Hematopoietic multipotent progenitor cell treated with erythropoietin and hydrocortisone succinate and interleukin-3 and kit ligand, for 6 days (in vitro differentiated cells): ENCODE measurements around the gene TGM1.
A peak's percentile ranks its signal among the peaks of the same experiment; 100 is the strongest.

Experiments used
- DNase-seq: peaks from one replicate; pipeline ENCODE4 v3.0.0-alpha.2; 2015

The TGM1 gene

DNA sequence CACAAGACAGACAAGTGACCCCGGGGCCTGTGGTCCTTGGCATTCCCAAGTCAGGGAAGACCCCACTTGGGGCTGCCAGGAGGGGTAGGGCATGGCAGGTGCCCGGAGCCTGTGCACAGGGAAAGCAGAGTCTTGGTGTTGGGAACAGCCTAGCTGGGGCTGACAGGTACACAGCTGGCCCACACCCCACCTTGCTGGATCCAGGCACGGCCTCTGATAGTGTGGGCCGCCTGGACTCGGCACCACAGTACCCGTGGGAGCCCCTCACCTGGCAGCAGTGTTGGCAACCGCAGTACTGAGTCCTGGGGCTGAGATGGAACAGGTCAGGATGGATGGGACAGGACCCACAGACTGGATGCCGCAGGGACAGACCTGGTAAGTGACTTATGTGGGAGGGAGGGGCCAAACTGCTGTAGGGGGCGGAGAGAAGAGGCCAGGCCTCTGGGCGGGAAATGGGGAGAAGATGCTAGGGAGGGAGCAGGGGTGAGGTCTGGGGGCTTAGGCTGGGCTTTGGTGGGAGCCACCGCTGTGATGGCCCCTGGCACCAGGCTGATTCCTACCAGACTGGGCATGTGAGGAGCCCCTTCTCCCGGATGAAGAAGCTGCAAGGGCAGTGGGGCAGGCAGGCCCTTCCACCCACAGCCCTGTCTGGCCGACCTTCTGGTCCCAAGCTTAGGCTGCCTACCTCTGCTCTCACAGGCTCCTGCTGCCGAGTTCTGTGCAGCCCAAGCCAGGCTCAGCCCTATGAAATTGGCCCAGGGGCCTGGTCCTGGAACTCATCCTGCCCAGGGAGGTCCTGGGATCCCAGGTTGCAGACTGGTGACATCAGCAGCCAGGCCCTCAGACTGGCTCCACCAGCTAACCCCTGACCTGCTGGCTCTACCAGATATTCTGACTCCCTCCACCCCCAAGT lies at the start of gene TGM1:
Gene TGM1 (minus strand): TSS at position 357 of the 913 bp plus-strand sequence. CDS start 825 bp downstream, outside the sequence.
- no peak for DNase-seq

DNA sequence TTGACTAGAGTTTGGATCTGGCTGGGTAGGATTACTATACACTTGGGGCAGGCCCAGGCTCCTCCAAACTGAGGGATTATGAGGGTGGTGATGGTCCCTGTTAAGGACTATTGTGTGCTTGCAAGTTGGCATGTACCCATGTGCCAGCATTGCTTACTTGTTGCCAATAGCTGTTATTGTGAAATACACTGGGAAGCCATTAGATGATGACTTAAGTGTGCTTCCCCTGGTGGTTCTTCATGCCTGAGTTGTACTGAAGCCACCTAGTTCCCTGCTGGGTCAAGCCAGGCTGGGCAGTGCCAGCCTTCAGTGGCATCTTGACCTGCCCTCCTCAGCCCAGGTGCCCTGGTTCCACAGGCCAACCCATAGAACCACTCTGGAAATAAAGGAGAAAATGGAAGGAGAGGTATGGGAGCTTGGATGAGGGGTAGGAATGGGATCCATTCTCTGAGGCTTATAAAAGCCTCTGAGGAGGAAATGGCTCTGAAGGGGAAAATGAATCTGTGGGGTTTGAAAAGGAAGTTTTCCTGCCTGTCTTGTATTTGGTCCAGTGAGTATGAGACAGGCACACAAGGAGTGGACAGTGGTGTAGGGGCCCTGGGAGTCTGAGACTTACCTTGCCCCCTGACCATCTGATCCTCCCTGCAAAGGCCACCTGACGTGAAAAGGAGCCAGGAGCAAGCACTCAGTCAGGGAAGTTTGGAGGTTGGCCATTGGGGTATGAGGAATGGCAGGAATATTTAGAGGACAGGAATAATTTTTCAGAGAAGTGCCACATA lies 49.0 kb upstream of the TGM1 start:
- peak; percentile 56 for DNase-seq

DNA sequence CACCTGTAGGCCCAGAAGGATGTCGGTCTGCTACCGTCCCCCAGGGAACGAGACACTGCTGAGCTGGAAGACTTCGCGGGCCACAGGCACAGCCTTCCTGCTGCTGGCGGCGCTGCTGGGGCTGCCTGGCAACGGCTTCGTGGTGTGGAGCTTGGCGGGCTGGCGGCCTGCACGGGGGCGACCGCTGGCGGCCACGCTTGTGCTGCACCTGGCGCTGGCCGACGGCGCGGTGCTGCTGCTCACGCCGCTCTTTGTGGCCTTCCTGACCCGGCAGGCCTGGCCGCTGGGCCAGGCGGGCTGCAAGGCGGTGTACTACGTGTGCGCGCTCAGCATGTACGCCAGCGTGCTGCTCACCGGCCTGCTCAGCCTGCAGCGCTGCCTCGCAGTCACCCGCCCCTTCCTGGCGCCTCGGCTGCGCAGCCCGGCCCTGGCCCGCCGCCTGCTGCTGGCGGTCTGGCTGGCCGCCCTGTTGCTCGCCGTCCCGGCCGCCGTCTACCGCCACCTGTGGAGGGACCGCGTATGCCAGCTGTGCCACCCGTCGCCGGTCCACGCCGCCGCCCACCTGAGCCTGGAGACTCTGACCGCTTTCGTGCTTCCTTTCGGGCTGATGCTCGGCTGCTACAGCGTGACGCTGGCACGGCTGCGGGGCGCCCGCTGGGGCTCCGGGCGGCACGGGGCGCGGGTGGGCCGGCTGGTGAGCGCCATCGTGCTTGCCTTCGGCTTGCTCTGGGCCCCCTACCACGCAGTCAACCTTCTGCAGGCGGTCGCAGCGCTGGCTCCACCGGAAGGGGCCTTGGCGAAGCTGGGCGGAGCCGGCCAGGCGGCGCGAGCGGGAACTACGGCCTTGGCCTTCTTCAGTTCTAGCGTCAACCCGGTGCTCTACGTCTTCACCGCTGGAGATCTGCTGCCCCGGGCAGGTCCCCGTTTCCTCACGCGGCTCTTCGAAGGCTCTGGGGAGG lies 47.9 kb upstream of the TGM1 start, which contains the start of gene LTB4R:
Gene LTB4R (plus strand): TSS at position 857 of the 959 bp plus-strand sequence. CDS start 4,150 bp downstream, outside the sequence.
- DNase-seq = peak; percentile 83

DNA sequence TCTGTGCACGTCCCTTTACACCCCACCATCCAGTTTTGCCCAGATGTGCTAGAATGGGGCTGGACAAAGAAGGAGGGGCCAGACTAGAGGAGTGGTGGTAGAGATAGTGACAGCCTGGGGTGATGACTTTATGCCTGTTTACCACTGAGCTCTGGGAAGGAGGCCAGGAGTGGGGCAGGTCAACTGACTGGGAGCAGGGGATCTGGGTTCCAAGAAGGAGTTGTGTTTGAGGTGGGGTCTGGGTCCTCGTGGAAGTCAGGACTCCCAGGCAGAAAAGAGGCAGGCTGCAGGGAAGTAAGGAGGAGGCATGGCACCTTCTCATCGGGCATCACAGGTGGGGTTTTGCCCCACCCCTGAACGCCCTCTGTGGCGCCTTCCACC lies 47.3 kb upstream of the TGM1 start:
- DNase-seq = peak; percentile 93

DNA sequence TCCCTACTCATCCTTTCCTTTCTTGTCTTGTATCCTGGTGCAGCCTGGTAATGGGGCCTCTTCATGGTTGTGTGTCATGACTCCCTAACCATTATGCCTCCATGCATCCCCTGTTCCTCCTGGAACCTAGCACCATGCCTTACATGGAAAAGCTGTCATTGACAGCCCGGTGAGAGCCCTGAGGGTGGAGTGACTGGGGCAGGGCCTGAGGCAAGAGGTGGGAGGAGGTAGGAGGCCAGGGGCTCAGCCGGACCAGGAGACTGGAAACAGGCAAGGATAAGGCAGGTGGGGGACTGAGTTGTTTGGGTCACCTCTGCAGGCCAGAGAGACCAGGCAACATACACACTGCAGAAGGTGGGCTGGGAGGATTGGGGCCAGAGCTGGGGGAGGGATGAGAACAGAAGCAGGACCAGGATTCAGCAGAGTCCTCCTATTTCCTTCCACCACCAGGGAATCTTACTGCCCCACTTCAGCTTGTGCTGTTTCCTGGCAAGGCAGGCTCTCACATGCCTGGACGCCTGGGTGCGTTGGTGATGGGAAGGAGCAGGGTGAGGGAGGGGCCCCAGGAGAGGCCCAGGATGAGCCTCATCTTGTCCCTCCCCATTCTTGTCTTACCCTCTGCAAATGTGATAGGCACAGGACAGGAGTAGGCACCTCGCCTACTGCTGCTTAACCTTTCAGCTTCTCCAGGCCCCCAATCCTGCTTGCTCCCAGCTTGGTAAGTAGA lies 46.7 kb upstream of the TGM1 start, which contains the start of gene LTB4R2:
Gene LTB4R2 (plus strand): TSS at position 603 of the 727 bp plus-strand sequence. CDS start 525 bp downstream, outside the sequence.
- no peak for DNase-seq

DNA sequence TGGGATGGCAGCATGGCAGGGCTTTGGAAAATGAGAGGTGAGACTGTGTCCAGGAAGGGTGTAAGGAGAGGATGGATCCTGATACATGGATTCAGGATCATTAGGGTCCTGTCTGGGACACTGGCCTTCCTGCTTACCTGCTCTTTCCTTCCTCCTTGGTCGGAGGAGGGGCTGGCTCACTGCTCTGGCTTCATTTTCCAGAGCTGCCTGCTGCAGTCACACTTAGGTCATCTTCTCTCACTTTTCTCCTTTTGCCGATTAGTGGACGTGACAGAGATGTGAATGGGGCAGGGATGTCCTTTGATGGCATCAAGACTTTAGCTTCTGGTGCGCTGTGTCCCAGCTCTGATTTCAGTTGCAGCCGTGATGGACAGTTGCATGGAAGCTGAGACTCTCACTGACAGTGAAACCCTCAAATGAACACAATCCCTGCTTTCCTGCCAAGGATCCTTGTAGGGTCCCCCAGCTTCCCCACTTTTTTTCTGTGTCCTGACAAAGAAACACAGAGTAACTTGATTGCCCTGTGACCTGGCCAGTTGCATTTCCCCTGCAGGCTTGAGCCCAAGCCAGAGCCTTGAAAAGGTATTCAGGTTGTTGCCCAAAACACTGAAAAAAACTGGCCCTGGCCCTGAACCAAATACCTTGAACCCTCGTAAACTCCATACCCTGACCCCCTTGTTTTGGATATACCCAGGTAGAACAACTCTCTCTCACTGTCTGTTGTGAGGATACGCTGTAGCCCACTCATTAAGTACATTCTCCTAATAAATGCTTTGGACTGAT lies 45.6 kb upstream of the TGM1 start:
- DNase-seq = no peak

DNA sequence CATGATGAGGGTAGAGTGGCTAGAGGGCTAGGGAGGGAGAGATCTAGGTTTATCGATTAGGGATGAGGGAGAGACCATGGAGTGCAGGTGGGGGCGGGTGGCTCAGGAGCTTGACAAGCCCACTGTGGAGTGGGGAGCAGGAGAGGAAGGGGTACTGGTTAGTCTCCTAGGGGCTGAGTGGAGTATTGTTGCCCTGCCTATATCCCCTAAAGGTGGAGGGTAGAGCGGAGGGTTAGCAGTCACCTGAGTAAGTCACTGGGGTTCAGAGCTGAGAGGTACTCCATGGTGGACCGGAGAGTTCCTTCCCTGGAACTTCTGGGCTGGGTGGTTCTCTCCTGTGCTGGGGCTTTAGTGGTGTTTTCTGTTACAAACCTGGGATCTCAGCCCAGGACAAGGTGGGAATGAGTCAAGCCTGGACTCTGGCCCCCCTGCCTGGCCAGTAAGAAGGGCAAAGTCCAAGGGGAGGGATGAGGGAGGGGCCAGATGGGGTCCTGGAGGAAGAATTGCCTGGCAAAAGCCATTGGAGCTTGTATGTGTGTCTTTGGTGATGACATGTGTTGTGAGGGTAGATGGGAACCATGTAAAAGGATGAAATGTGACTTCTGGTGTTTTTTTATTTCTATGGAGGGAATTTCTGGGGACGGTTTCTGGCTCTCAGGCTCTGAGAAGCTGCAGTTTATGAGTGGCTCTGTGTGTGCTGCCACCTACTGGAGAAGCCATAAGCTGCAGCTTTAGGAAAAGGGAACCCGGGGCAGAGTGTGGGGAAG lies 44.8 kb upstream of the TGM1 start, which contains the start of gene CIDEB:
Gene CIDEB (minus strand): TSS at position 403 of the 767 bp plus-strand sequence. CDS start 119 bp downstream, at position 284.
- DNase-seq = peak; percentile 85

DNA sequence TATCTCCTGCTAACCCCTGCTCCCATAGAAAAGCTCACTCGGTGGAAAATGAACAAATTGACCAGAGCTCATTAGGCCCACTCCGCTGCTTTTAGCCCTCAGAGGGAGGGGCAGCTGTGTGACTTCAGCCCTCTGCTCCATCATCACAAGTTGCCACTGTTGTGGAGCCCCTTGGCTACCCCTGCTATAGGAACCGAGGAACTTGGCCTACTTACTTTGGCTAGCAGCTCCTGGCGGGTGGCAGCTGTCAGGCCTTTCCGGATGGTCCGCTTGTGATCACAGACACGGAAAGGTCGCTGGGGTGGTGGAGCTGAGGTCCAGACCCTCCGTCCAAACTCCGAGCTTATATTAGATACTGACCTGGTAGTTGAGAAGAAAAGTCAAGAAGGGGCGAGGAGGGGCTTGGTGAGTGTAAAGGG lies 44.2 kb upstream of the TGM1 start:
- DNase-seq = no peak

DNA sequence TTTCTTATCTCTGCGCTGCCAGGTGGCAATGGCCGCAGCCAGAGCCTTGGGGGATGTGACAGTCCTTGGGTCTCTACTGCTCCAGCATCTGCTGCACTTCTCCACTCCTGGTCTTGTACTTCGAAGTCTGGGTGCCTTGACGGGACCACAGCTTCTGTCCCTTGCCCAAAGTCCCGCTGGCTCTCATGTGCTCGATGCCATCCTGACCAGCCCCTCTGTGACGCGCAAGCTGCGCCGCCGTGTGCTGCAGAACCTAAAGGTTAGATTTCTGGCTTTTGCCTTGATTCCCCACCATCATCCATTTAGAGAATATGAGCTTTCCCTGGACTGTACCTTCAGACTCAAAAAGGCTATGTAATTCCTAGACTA lies 41.0 kb upstream of the TGM1 start:
- no peak for DNase-seq

DNA sequence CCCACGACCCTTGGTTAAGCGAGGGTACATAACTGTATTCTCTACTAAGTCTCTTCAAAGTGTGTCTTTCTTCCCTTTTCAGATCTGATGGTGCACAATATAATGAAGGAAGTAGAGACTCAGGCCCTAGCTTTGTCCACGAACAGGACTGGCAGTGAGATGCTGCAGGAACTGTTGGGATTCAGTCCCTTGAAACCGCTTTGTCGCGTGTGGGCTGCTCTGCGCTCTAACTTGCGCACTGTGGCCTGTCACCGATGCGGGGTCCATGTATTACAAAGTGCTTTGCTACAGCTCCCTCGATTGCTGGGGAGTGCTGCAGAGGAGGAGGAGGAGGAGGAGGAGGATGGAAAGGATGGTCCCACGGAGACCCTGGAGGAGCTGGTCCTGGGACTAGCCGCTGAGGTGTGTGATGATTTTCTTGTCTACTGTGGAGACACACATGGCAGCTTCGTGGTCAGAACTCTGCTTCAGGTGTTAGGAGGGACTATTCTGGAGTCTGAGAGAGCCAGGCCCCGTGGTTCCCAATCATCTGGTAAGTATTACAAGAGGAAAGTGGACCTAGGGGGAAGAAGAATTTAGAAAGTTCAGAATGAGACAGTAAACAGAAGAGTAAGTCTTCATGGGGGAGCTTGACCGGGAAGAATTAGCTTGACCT lies 37.5 kb upstream of the TGM1 start:
- no peak for DNase-seq

DNA sequence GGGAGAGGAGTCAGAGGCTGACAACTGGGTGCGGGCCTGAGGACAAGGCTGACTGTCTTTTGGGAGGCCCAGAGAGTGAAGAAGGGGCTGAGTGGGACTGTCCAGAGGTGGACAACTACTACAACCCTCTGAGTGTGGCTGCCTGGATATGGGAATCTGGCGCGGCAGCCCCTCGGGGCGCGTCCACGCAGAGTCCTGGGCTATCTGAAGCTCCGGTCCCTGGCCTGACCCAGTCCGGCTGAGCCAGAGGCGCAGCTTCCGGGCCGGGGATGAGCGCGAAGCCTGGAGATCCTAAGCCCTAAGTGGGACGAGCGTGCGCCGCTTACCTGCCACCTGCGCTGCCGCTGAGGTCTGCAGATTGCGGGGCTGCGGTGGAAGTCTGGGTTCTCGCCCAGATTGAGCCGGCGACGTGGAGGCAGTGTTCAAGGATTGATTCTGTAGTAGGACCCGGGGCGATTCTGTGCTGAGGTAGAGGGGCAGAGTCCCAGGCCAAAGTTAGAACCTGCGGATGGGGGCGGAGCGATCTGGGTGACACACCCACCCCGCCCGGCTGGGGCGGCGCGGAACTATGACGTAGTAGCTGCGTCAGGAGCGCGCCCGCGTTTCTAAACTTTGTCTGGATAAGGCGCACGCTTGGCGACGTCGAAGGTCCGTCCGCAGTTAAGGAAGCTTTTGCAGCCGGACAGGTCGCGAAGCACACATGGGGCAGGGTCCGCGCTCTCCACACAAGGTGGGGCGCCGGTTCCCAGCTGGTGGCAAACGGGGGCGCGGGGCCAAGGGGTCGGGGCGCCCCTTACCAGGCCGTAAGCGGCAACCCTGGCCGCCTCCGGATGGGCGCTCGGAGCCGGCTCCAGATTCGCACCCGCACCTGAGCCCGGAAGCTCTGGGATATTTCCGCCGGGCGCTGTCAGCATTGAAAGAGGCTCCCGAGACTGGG lies 36.5 kb upstream of the TGM1 start, which contains the start of the genes DHRS1 and NOP9:
Gene DHRS1 (minus strand): TSS at position 526 of the 937 bp plus-strand sequence. CDS start 674 bp downstream, outside the sequence.
Gene NOP9 (plus strand): TSS at position 596 of the 937 bp plus-strand sequence. CDS start 105 bp downstream, at position 701.
- peak; percentile 95 for DNase-seq

DNA sequence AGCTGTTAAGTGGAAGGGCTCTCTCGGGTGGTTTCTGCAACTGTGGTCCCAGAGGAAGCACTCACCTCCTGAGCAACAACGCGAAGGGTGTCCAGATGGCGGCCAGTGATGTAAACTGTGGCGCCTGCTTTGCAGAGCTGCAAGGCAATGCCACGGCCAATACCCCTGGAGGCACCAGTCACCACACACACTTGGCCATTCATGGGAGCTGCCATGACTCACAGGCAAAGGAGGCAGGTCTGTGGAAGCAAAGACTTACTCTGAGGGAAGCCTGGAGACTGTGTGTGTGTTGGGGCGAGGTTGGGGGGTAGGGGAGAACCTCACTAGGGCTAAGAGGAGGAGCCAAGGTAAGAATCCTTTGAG lies 35.9 kb upstream of the TGM1 start:
- DNase-seq = peak; percentile 38

DNA sequence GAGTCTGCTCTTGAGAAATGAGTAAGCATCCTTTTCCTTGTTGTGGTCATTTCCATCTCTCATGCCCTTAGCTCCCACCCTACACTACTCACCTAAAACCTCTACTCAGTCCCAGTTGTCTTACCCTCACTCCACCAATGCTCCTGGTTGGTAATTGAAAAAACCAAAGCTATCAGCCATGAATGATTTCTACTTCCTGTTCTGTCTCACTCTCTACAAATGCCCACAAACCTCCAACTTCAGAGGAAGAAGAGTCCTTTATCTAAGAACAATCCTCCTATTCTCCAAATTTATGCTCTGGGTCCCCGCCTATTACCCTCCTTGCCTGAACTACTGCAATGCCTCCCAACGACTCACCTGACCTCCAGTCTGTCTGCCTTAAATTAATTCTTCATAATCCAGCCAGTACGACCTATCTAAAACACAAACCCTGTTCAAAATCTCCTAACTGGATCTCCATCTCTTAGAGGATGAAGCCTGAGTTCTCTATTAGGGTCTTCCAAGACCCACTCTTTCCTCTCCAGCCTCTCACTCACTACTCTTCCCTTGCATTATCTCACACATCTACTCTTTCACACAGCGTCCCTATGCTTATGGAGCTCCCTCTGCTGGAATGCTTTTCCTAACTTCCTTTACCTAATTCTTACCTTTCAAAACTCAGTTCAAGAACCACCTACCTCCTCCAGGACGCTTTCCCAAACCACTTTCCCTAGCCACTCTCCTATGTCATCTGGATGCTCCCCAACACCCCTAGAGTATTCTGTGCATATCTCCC lies 34.4 kb upstream of the TGM1 start:
- DNase-seq = peak; percentile 73

DNA sequence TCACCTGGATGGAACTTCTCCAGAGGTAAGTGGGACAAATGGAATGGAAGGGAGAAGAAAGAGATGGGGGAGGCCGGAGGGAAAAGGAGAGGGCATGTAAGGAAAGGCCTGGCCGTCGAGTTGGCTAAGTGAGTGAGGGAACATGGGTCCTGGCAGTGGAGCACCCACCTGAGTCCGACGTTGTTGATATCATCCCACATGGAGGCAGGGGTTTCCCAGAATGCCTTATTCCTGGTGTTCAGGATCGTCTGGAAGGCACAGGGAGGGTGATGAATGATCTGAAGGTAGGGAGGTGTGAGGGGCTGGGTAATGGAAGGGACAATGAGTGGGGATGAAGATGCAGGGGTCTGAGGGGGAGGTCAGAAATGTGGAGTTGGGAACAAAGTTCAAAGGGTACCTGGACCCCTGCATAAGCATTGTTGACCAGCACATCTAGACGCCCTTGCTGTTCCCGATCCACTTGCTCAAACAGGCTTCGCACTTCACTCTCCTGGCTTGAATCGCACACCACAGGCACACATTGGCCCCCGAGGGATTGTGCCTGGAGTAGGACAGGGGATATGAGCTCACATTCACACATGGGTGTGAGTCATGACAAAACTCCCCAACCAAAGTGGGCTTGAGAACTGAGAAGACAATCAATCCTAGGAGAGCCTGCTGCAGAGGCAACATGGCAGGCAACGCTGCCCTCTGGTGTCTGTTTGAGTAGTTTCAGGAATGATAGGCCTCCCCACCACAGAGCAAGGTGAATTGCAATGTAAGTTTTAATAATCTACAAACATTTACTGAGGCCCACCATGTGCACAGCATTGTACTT lies 33.6 kb upstream of the TGM1 start:
- peak; percentile 91 for DNase-seq

DNA sequence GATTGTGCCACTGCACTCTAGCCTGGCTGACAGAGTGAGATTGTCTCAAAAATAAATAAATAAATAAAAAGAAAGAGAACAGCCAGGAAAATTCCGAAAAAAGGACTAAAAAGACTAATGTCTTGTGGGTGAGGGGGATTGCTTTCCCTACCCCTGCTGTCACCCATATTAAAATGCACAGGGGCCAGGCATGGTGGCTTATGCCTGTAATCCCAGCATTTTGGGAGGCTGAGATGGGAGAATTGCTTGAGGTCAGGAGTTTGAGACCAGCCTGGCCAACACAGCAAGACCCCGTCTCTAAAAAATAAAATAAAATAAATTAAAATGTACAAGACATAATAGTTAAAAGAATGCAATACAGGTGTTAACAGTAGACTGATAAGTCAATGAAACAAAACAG lies 30.5 kb upstream of the TGM1 start:
- no peak for DNase-seq

DNA sequence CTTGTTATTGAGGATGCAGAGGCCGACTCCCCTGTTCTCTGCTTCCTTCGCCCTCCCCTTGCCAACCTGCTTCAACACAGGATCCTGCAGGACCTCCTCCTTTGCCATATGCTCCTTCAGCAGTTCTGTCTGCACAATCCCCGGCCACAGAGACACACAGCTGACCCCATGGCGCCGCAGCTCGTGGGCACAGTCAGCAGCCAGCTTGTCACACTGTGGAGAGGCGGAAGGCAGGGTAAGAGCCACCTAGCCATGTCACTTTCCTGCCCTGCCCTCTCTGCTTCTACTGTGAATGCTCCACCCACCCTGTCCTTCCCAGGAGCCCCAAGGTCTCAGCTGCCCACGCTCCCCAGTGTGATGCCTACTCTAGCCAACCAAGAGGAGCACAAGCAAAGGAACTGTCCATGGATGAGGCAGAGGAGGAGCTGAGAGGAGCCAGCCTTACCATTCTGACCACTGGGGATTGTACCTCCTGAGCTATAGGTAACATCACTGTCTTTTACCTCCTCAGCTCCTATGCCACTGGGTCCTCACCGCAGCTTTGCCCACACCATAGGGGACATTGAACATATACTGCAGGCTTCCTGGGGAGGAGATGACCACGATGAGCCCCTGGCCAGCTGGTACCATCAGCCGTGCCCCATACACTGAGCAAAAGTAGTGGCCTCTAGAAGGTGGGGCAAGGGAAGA lies 29.3 kb upstream of the TGM1 start:
- no peak for DNase-seq
